SH-SY5Y (cell line): ENCODE measurements around the gene RFTN1.

Experiments
- GATA2 ChIP-seq: IDR thresholded peaks from 2 replicates; pipeline ENCODE4 v1.6.1; 2011; ENCODE audit warnings: mild to moderate bottlenecking, low read depth, low read length
- GATA3 ChIP-seq: IDR thresholded peaks from 2 replicates; pipeline ENCODE4 v1.6.1; 2011; ENCODE audit warnings: low read depth, mild to moderate bottlenecking, low read length, moderate library complexity

The RFTN1 gene

GRCh38 chr3:16543242-16543864, 29.9 kb upstream of the RFTN1 start:
- TF ChIP-seq GATA2 (no peak), GATA3 (no peak)

GRCh38 chr3:16538507-16538906, 25.0 kb upstream of the RFTN1 start:
- TF ChIP-seq GATA3 (no peak), GATA2 (no peak)

GRCh38 chr3:16536996-16537395, 23.5 kb upstream of the RFTN1 start:
- TF ChIP-seq GATA2 (no peak), GATA3 (no peak)

- no peak for TF ChIP-seq GATA3
- TF ChIP-seq GATA2 = no peak
Measured at GRCh38 chr3:16536344-16536663, 22.8 kb upstream of the RFTN1 start.

- TF ChIP-seq GATA2 = no peak
- no peak for TF ChIP-seq GATA3
Measured at GRCh38 chr3:16534640-16535262, 21.3 kb upstream of the RFTN1 start.

GRCh38 chr3:16533928-16534574, 20.6 kb upstream of the RFTN1 start:
- TF ChIP-seq GATA2 = no peak
- TF ChIP-seq GATA3 = no peak

- TF ChIP-seq GATA3 (no peak), GATA2 (no peak)
Measured at GRCh38 chr3:16529264-16529663, 15.8 kb upstream of the RFTN1 start.

- TF ChIP-seq GATA2 = no peak
- no peak for TF ChIP-seq GATA3
Measured at GRCh38 chr3:16528581-16528993, 15.1 kb upstream of the RFTN1 start.

GRCh38 chr3:16528106-16528505, 14.6 kb upstream of the RFTN1 start:
- TF ChIP-seq GATA3 (no peak), GATA2 (no peak)

GRCh38 chr3:16524196-16524595, 10.7 kb upstream of the RFTN1 start:
- TF ChIP-seq GATA3 (no peak), GATA2 (no peak)

- no peak for TF ChIP-seq GATA2
- no peak for TF ChIP-seq GATA3
Measured at GRCh38 chr3:16523778-16524177, 10.3 kb upstream of the RFTN1 start.

GRCh38 chr3:16522834-16523233, 9.3 kb upstream of the RFTN1 start:
- no peak for TF ChIP-seq GATA3
- no peak for TF ChIP-seq GATA2

- TF ChIP-seq GATA3 = peak; percentile 83
- peak; percentile 77 for TF ChIP-seq GATA2
Measured at GRCh38 chr3:16520970-16521881, 7.7 kb upstream of the RFTN1 start.
